HepG2 (cell line): ENCODE data around the gene PRKCE. TPM values are rescaled to one million over a fixed set of nuclear protein-coding genes. Genes with fewer than 3 reads are reported as not detected.

Experiments used
- ATAC-seq: fragments of 200-7000 bp; cut with Tn5 transposase; 3 replicates; pipeline ENCODE4 v1.9.1; 2020; ENCODE audit warnings: mild to moderate bottlenecking, moderate library complexity
- BruUV-seq: library from RNA; stranded (reverse); fragments of 400-500 nt; replicated peaks from 2 replicates; lab custom pipeline; 2021; lab: Mats Ljungman, UMichigan
- CTCF ChIA-PET: fragments of 300-600 bp; formaldehyde crosslinking; extraction: SDS; loops from one replicate; lab custom pipeline; 2021; ENCODE audit warnings: low total read pairs, inconsistent platforms, low intra/inter-chr PET ratio; lab: Yijun Ruan, JAX
- POLR2A ChIA-PET: fragments of 350-600 bp; sonication (Branson Sonifier 250); formaldehyde crosslinking; loops from one replicate; lab custom pipeline; 2020; ENCODE audit warnings: antibody characterized with exemption, inconsistent platforms; lab: Yijun Ruan, JAX
- DNase-seq: peaks from one replicate; pipeline ENCODE4 v3.0.0-alpha.2; 2015; ENCODE audit warnings: low spot score
- FAIRE-seq: peaks from 3 replicates; lab custom pipeline; 2011; peaks lifted over from hg19 to GRCh38; lab: Jason Lieb, UNC
- H2AFZ ChIP-seq: one replicate; pipeline ENCODE4 v1.6.1; 2011; ENCODE audit warnings: low read length, inconsistent platforms
- H3K27ac ChIP-seq: fragments of 300-600 bp; 3 replicates; pipeline ENCODE4 v1.8.0; 2011; ENCODE audit warnings: mixed run types, mild to moderate bottlenecking, mixed read lengths, low read length, inconsistent platforms; ENCODE audit not compliant: insufficient read depth; ENCODE audit errors: extremely low read length
- H3K27me3 ChIP-seq, 2 experiments: fragments of 200-600 bp in 1 of 2; 2 replicates in 1 of 2; 3 replicates in 1 of 2; pipeline versions ENCODE4 v1.6.0 to v1.8.0; 2011; ENCODE audit warnings: low read length in 2 of 2, mild to moderate bottlenecking in 2 of 2, moderate library complexity in 2 of 2, inconsistent platforms in 1 of 2; ENCODE audit not compliant: insufficient read depth in 2 of 2, control insufficient read depth in 1 of 2
- H3K36me3 ChIP-seq, 2 experiments: fragments of 200-600 bp in 1 of 2; replicated peaks in 1 of 2; 2 replicates in 1 of 2; 3 replicates in 1 of 2; pipeline versions ENCODE4 v1.5.1 to v1.8.0; 2011; ENCODE audit warnings: low read length in 2 of 2, inconsistent platforms in 1 of 2; ENCODE audit not compliant: insufficient read depth in 2 of 2, control insufficient read depth in 1 of 2
- H3K4me1 ChIP-seq: 2 replicates; pipeline ENCODE4 v1.5.1; 2012; ENCODE audit warnings: low read length, inconsistent platforms; ENCODE audit not compliant: insufficient read depth
- H3K4me2 ChIP-seq: 2 replicates; pipeline ENCODE4 v1.6.0; 2011; ENCODE audit warnings: low read depth, low read length, inconsistent platforms
- H3K4me3 ChIP-seq, 3 experiments: fragments of 200-600 bp in 1 of 3; sonication (generic), shearing (Covaris generic) in 1 of 3; replicated peaks in 1 of 3; 2 replicates each; pipeline ENCODE4 v1.5.1; 2011 to 2016; ENCODE audit warnings: low read length in 3 of 3, inconsistent platforms in 2 of 3, low read depth in 2 of 3, mild to moderate bottlenecking in 2 of 3, control low read depth in 1 of 3, mixed read lengths in 1 of 3; ENCODE audit not compliant: insufficient read depth in 1 of 3
- H3K79me2 ChIP-seq: one replicate; pipeline ENCODE4 v1.6.1; 2011; ENCODE audit warnings: low read length, inconsistent platforms; ENCODE audit not compliant: insufficient read depth
- H3K9ac ChIP-seq: 2 replicates; pipeline ENCODE4 v1.6.0; 2011; ENCODE audit warnings: mild to moderate bottlenecking, low read depth, low read length, inconsistent platforms; ENCODE audit not compliant: insufficient read depth
- H3K9me3 ChIP-seq: 2 replicates; pipeline ENCODE4 v1.5.1; 2012; ENCODE audit warnings: mild to moderate bottlenecking, low read length
- H4K20me1 ChIP-seq: 2 replicates; pipeline ENCODE4 v1.6.0; 2011; ENCODE audit warnings: inconsistent platforms, mild to moderate bottlenecking, low read length, moderate library complexity; ENCODE audit not compliant: insufficient read depth
- CTCF ChIP-seq: sonication (generic); formaldehyde crosslinking; IDR thresholded peaks from 2 replicates; pipeline ENCODE4 v1.5.0; 2020; ENCODE audit warnings: mild to moderate bottlenecking, missing genetic modification reagents, moderate library complexity
- FOXK1 ChIP-seq: sonication (generic); formaldehyde crosslinking; IDR thresholded peaks from 2 replicates; pipeline ENCODE4 v1.4.0; 2020; ENCODE audit warnings: low read depth, missing genetic modification reagents, borderline replicate concordance
- GTF3A ChIP-seq: sonication (generic); formaldehyde crosslinking; conservative IDR thresholded peaks from 2 replicates; pipeline ENCODE4 v1.4.0; 2020; ENCODE audit warnings: mild to moderate bottlenecking, missing genetic modification reagents
- MEIS1 ChIP-seq: sonication (generic); formaldehyde crosslinking; IDR thresholded peaks from 2 replicates; pipeline ENCODE4 v1.9.0; 2021; ENCODE audit warnings: mild to moderate bottlenecking, missing genetic modification reagents, moderate library complexity, borderline replicate concordance
- MLXIP ChIP-seq: sonication (generic); formaldehyde crosslinking; IDR thresholded peaks from 2 replicates; pipeline ENCODE4 v1.9.0; 2021; ENCODE audit warnings: missing genetic modification reagents, borderline replicate concordance
- NONO ChIP-seq, 2 experiments: fragments of 450-650 bp in 1 of 2; sonication (generic) in 1 of 2; formaldehyde crosslinking in 1 of 2; IDR thresholded peaks in 1 of 2; conservative IDR thresholded peaks in 1 of 2; 2 replicates each; pipeline versions ENCODE4 v1.6.1 to v1.8.0; 2017 to 2022; ENCODE audit warnings: mild to moderate bottlenecking in 1 of 2, missing genetic modification reagents in 1 of 2, moderate library complexity in 1 of 2
- STAG1 ChIP-seq: sonication (generic); formaldehyde crosslinking; IDR thresholded peaks from 2 replicates; pipeline ENCODE4 v1.4.0; 2020; ENCODE audit warnings: missing genetic modification reagents
- ZBTB10 ChIP-seq: sonication (generic); formaldehyde crosslinking; IDR thresholded peaks from 2 replicates; pipeline ENCODE4 v1.4.0; 2020; ENCODE audit warnings: missing genetic modification reagents, borderline replicate concordance
- ZNF317 ChIP-seq: sonication (generic); formaldehyde crosslinking; IDR thresholded peaks from 2 replicates; pipeline ENCODE4 v1.5.0; 2020; ENCODE audit warnings: mild to moderate bottlenecking, missing genetic modification reagents
- WGBS: methylation state at CpG from one replicate; pipeline ENCODE4 v1.1.6; 2017; ENCODE audit warnings: low lambda C conversion rate; 5-methylcytosine and 5-hydroxymethylcytosine counted together
- in situ Hi-C: cut with HindIII; loops from 2 replicates; pipeline ENCODE4 v1.10.0; 2017; ENCODE audit warnings: low pct_unique_long_range_greater_than_20kb; ENCODE audit not compliant: extremely low pct_ligation_motif_present
- intact Hi-C: fragments of 100-400 bp; cut with micrococcal nuclease; formaldehyde crosslinking; loops from one replicate; pipeline ENCODE4 v1.10.0; 2022; ENCODE audit not compliant: unreplicated experiment
- polyA plus RNA-seq, 8 experiments: library from polyadenylated mRNA; depleted of rRNA in 3 of 8; stranded (reverse) in 7 of 8; unstranded in 1 of 8; fragments of >200 nt; fragmentation: Illumina TruSeq in 4 of 8; extraction: Trizol in 4 of 8; gene quantifications; 2 replicates each; pipeline versions ENCODE4 v1.2.1 to v1.2.3, GENCODE V29; 2011 to 2016; ENCODE audit warnings: low read depth in 4 of 8, missing spikeins in 1 of 8, mixed read lengths in 1 of 8; ENCODE audit not compliant: insufficient read depth in 1 of 8
- total RNA-seq, 5 experiments: library from RNA; depleted of rRNA; stranded (reverse); fragments of >200 nt; fragmentation: Illumina TruSeq; extraction: Trizol; gene quantifications; 2 replicates each; pipeline ENCODE4 v1.2.3, GENCODE V29; 2016; ENCODE audit warnings: low read depth in 1 of 5

The PRKCE gene
- total and polyA plus RNA-seq, 2 of the 13 experiments (the other 11 are each of a cell fraction or from before 2014, with no cell fraction given) = 1.0 to 3.9 TPM

GRCh38 chr2:45700407-45701013 is 49.0 kb downstream of the PRKCE start:
- no peaks in the 10 kb centered on the region for H4K20me1 ChIP-seq
- no peak for DNase-seq
- H3K9ac ChIP-seq = no peak overlapping the region
- H3K36me3 ChIP-seq = no peaks in the 10 kb centered on the region
- ChIA-PET POLR2A (no interaction called here), CTCF (no interaction called here)
- no peak overlapping the region for H3K4me3 ChIP-seq
- ATAC-seq = no peak
- H3K27me3 ChIP-seq = no peaks in the 10 kb centered on the region
- no peak for FAIRE-seq
- intact Hi-C loops (no loop called here), in situ Hi-C loops (no loop called here)
- no peaks in the 10 kb centered on the region for H3K9me3 ChIP-seq
- no peak overlapping the region for H3K4me2 ChIP-seq
- H3K4me1 ChIP-seq = no peaks in the 10 kb centered on the region
- H2AFZ ChIP-seq = no peak overlapping the region
- no peaks in the 10 kb centered on the region for H3K79me2 ChIP-seq
- BruUV-seq = no TSS peak
- TF ChIP-seq CTCF (peak; percentile 18; the same call in 1 of the 2 replicates), ZNF317 (CRISPR knock-in tag) (no peak), STAG1 (CRISPR knock-in tag) (peak; percentile 27; the same call in 1 of the 2 replicates), ZBTB10 (CRISPR knock-in tag) (no peak), GTF3A (CRISPR knock-in tag) (no peak), FOXK1 (CRISPR knock-in tag) (no peak), NONO (IDR thresholded peaks at IDR 0.05) (no peak), NONO (CRISPR knock-in tag; conservative IDR thresholded peaks at IDR 0.05) (no peak), MLXIP (CRISPR knock-in tag) (no peak), MEIS1 (CRISPR knock-in tag) (no peak)
- no peak overlapping the region for H3K27ac ChIP-seq
- WGBS = 65% methylated on average over 10 of the region's 10 CpGs
